Vagina (tissue), 2 donors: ENCODE results near the gene NUTM1. TPM values are rescaled to one million over a fixed set of nuclear protein-coding genes. Genes with fewer than 3 reads are reported as not detected.

ENCODE experiments used
- DNase-seq, 2 donors: peaks; one replicate each; pipeline ENCODE4 v3.0.0-alpha.2; 2017; ENCODE audit errors: extremely low spot score in 2 of 2
- H3K27ac ChIP-seq: fragments of 200-600 bp; sonication (generic); one replicate; pipeline ENCODE4 v1.5.1; 2019
- H3K27me3 ChIP-seq: fragments of 200-600 bp; sonication (generic); one replicate; pipeline ENCODE4 v1.5.1; 2019
- H3K36me3 ChIP-seq, 2 donors: fragments of 200-600 bp; sonication (generic); one replicate each; pipeline ENCODE4 v1.5.1; 2017 to 2019
- H3K4me1 ChIP-seq: fragments of 200-600 bp; sonication (generic); one replicate; pipeline ENCODE4 v1.5.1; 2019
- H3K4me3 ChIP-seq, 2 donors: fragments of 200-600 bp; sonication (generic); 1 replicate in 1 of 2; 2 replicates in 1 of 2; pipeline ENCODE4 v1.5.1; 2016 to 2019
- H3K9me3 ChIP-seq: fragments of 200-600 bp; sonication (generic); one replicate; pipeline ENCODE4 v1.5.1; 2019
- CTCF ChIP-seq, 3 experiments: fragments of 450-650 bp in 2 of 3; fragments of 200-600 bp in 1 of 3; sonication (generic) in 1 of 3; IDR thresholded peaks; one replicate each; pipeline ENCODE4 v1.5.1; 2017 to 2019; ENCODE audit warnings: antibody characterized with exemption in 3 of 3, mild to moderate bottlenecking in 2 of 3, moderate library complexity in 2 of 3
- POLR2A ChIP-seq, 2 donors: fragments of 450-650 bp; IDR thresholded peaks; one replicate each; pipeline ENCODE4 v1.6.1; 2017; ENCODE audit warnings: antibody characterized with exemption in 2 of 2, mild to moderate bottlenecking in 2 of 2, moderate library complexity in 2 of 2
- POLR2AphosphoS5 ChIP-seq, 2 donors: sonication (generic); formaldehyde crosslinking; IDR thresholded peaks; one replicate each; pipeline ENCODE4 v1.9.0; 2017; ENCODE audit warnings: antibody characterized with exemption in 2 of 2, mild to moderate bottlenecking in 2 of 2, low read depth in 1 of 2; ENCODE audit not compliant: insufficient read depth in 1 of 2
- intact Hi-C: fragments of 100-400 bp; cut with DNase I; formaldehyde crosslinking; loops from one replicate; pipeline ENCODE4 v1.15.1; 2023
- total RNA-seq: library from RNA; depleted of rRNA; stranded (reverse); fragments of >200 nt; gene quantifications from one replicate; pipeline ENCODE4 v1.2.3, GENCODE V29; 2016

NUTM1 gene
- total RNA-seq, 1 donor from 2014 or later, result not detected

- H3K4me1 ChIP-seq, result peaks cover 24% of the 10 kb centered on the region
- DNase-seq, result no peak
- H3K4me3 ChIP-seq, result no peak overlapping the region
- H3K36me3 ChIP-seq, result peaks cover 0 to 14% of the 10 kb centered on the region in 2 donors
- H3K27ac ChIP-seq, result no peak overlapping the region
- intact Hi-C loops, result loop anchor here (10.0 kb wide), 1 partner anchor 117 kb away; no protein-coding TSS in a partner anchor
- no peaks in the 10 kb centered on the region for H3K27me3 ChIP-seq
- H3K9me3 ChIP-seq, result no peaks in the 10 kb centered on the region
- TF ChIP-seq POLR2A (IDR thresholded peaks at IDR 0.05) (no peak), POLR2AphosphoS5 (IDR thresholded peaks at IDR 0.05; ENCODE audit: insufficient read depth in 1 of 2, low read depth in 1 of 2) (no peak), CTCF (IDR thresholded peaks at IDR 0.05) (no peak)
Observed at GRCh38 chr15:34362047-34362773, 19.1 kb downstream of the NUTM1 start.

GRCh38 chr15:34364041-34364440 lies 20.9 kb downstream of the NUTM1 start:
- H3K36me3 ChIP-seq, result peaks cover 0 to 10% of the 10 kb centered on the region in 2 donors
- peaks cover 36% of the 10 kb centered on the region for H3K4me1 ChIP-seq
- H3K27me3 ChIP-seq, result no peaks in the 10 kb centered on the region
- DNase-seq, result no peak
- intact Hi-C loops, result loop anchor here (10.0 kb wide), 1 partner anchor 119 kb away; no protein-coding TSS in a partner anchor
- H3K4me3 ChIP-seq, result no peak overlapping the region
- H3K9me3 ChIP-seq, result no peaks in the 10 kb centered on the region
- no peak overlapping the region for H3K27ac ChIP-seq
- TF ChIP-seq CTCF (IDR thresholded peaks at IDR 0.05), result no peak
- no peak for TF ChIP-seq POLR2A (IDR thresholded peaks at IDR 0.05)
- no peak for TF ChIP-seq POLR2AphosphoS5 (IDR thresholded peaks at IDR 0.05; ENCODE audit: insufficient read depth in 1 of 2, low read depth in 1 of 2)

- Histone ChIP-seq H3K9me3 (no peaks in the 10 kb centered on the region), H3K27ac (peak overlapping the region; percentile 21), H3K4me1 (peaks cover 28% of the 10 kb centered on the region), H3K27me3 (no peaks in the 10 kb centered on the region), H3K36me3 (peaks cover 0 to 10% of the 10 kb centered on the region in 2 donors), H3K4me3 (peak overlapping the region; percentile 76 to 91)
- intact Hi-C loops, result loop anchor here (10.0 kb wide), 1 partner anchor 120 kb away; no protein-coding TSS in a partner anchor
- TF ChIP-seq POLR2AphosphoS5 (IDR thresholded peaks at IDR 0.05; ENCODE audit: insufficient read depth in 1 of 2, low read depth in 1 of 2) (no peak), CTCF (IDR thresholded peaks at IDR 0.05) (no peak), POLR2A (IDR thresholded peaks at IDR 0.05) (no peak)
- no peak for DNase-seq
Observed at GRCh38 chr15:34365091-34365825, 22.1 kb downstream of the NUTM1 start.

GRCh38 chr15:34365836-34366235 lies 22.7 kb downstream of the NUTM1 start:
- peaks cover 28% of the 10 kb centered on the region for H3K4me1 ChIP-seq
- no peaks in the 10 kb centered on the region for H3K27me3 ChIP-seq
- H3K27ac ChIP-seq, result peak overlapping the region; percentile 99
- TF ChIP-seq POLR2AphosphoS5 (IDR thresholded peaks at IDR 0.05; ENCODE audit: insufficient read depth in 1 of 2, low read depth in 1 of 2), result no peak
- no peak for TF ChIP-seq POLR2A (IDR thresholded peaks at IDR 0.05)
- no peak for TF ChIP-seq CTCF (IDR thresholded peaks at IDR 0.05)
- intact Hi-C loops, result loop anchor here (2.0 to 10.0 kb wide), 2 partner anchors 23 to 121 kb away; partner anchors contain the start of genes NOP10 and NUTM1
- H3K9me3 ChIP-seq, result no peaks in the 10 kb centered on the region
- H3K4me3 ChIP-seq, result peak overlapping the region; percentile 76 to 91
- peaks cover 0 to 10% of the 10 kb centered on the region in 2 donors for H3K36me3 ChIP-seq
- no peak for DNase-seq
